IPS-18a (cell line): ENCODE data around the gene TEPSIN.
A peak's percentile ranks its signal among the peaks of the same experiment; 100 is the strongest.

Experiments
- H3K27ac ChIP-seq: one replicate; pipeline ENCODE4 v1.5.1; 2013; ENCODE audit warnings: low read length
- H3K27me3 ChIP-seq: one replicate; pipeline ENCODE4 v1.6.1; 2013; ENCODE audit warnings: mild to moderate bottlenecking, low read length; ENCODE audit not compliant: control insufficient read depth, insufficient read depth
- H3K36me3 ChIP-seq: one replicate; pipeline ENCODE4 v1.6.1; 2013; ENCODE audit warnings: low read depth, low read length; ENCODE audit not compliant: control insufficient read depth
- H3K4me1 ChIP-seq: one replicate; pipeline ENCODE4 v1.6.1; 2013; ENCODE audit warnings: low read depth, low read length; ENCODE audit not compliant: control insufficient read depth
- H3K4me3 ChIP-seq: one replicate; pipeline ENCODE4 v1.5.1; 2013; ENCODE audit warnings: low read length
- H3K9ac ChIP-seq: one replicate; pipeline ENCODE4 v1.6.1; 2013; ENCODE audit warnings: mild to moderate bottlenecking, low read length, moderate library complexity
- H3K9me3 ChIP-seq: one replicate; pipeline ENCODE4 v1.6.1; 2013; ENCODE audit warnings: low read depth, low read length; ENCODE audit not compliant: control insufficient read depth

TEPSIN gene

GRCh38 chr17:81246343-81246670 lies 7.5 kb upstream of the TEPSIN start:
- Histone ChIP-seq H3K9me3 (no peaks in the 10 kb centered on the region), H3K27ac (no peak overlapping the region), H3K9ac (no peak overlapping the region), H3K36me3 (peaks cover 1% of the 10 kb centered on the region), H3K27me3 (no peaks in the 10 kb centered on the region), H3K4me3 (no peak overlapping the region), H3K4me1 (no peaks in the 10 kb centered on the region)

GRCh38 chr17:81245665-81246342 lies 6.9 kb upstream of the TEPSIN start:
- Histone ChIP-seq H3K36me3 (peaks cover 6% of the 10 kb centered on the region), H3K9me3 (no peaks in the 10 kb centered on the region), H3K27me3 (no peaks in the 10 kb centered on the region), H3K4me1 (no peaks in the 10 kb centered on the region), H3K27ac (no peak overlapping the region), H3K4me3 (no peak overlapping the region), H3K9ac (no peak overlapping the region)

- Histone ChIP-seq H3K27me3 (no peaks in the 10 kb centered on the region), H3K27ac (no peak overlapping the region), H3K9ac (no peak overlapping the region), H3K4me1 (peaks cover 2% of the 10 kb centered on the region), H3K36me3 (peaks cover 8% of the 10 kb centered on the region), H3K9me3 (no peaks in the 10 kb centered on the region), H3K4me3 (no peak overlapping the region)
Measured at GRCh38 chr17:81245024-81245664, 6.3 kb upstream of the TEPSIN start.

GRCh38 chr17:81244358-81245023 lies 5.6 kb upstream of the TEPSIN start:
- no peaks in the 10 kb centered on the region for H3K9me3 ChIP-seq
- no peaks in the 10 kb centered on the region for H3K27me3 ChIP-seq
- no peak overlapping the region for H3K27ac ChIP-seq
- H3K36me3 ChIP-seq = peaks cover 8% of the 10 kb centered on the region
- H3K4me1 ChIP-seq = peaks cover 4% of the 10 kb centered on the region
- H3K4me3 ChIP-seq = no peak overlapping the region
- no peak overlapping the region for H3K9ac ChIP-seq

- Histone ChIP-seq H3K27me3 (no peaks in the 10 kb centered on the region), H3K9me3 (no peaks in the 10 kb centered on the region), H3K4me1 (peaks cover 4% of the 10 kb centered on the region), H3K27ac (no peak overlapping the region), H3K36me3 (peaks cover 8% of the 10 kb centered on the region), H3K9ac (no peak overlapping the region), H3K4me3 (no peak overlapping the region)
Measured at GRCh38 chr17:81243333-81243664, 4.4 kb upstream of the TEPSIN start.

GRCh38 chr17:81242421-81243332 lies 3.8 kb upstream of the TEPSIN start:
- Histone ChIP-seq H3K4me1 (peaks cover 9% of the 10 kb centered on the region), H3K27me3 (no peaks in the 10 kb centered on the region), H3K27ac (no peak overlapping the region), H3K9me3 (no peaks in the 10 kb centered on the region), H3K36me3 (peaks cover 8% of the 10 kb centered on the region), H3K4me3 (no peak overlapping the region), H3K9ac (no peak overlapping the region)

- H3K27ac ChIP-seq = no peak overlapping the region
- H3K4me3 ChIP-seq = no peak overlapping the region
- H3K9ac ChIP-seq = no peak overlapping the region
- peaks cover 9% of the 10 kb centered on the region for H3K4me1 ChIP-seq
- H3K9me3 ChIP-seq = no peaks in the 10 kb centered on the region
- no peaks in the 10 kb centered on the region for H3K27me3 ChIP-seq
- H3K36me3 ChIP-seq = peaks cover 8% of the 10 kb centered on the region
Measured at GRCh38 chr17:81241648-81242420, 3.0 kb upstream of the TEPSIN start.

- no peaks in the 10 kb centered on the region for H3K27me3 ChIP-seq
- no peak overlapping the region for H3K27ac ChIP-seq
- H3K4me1 ChIP-seq = peaks cover 9% of the 10 kb centered on the region
- no peak overlapping the region for H3K9ac ChIP-seq
- H3K36me3 ChIP-seq = peaks cover 8% of the 10 kb centered on the region
- H3K9me3 ChIP-seq = no peaks in the 10 kb centered on the region
- no peak overlapping the region for H3K4me3 ChIP-seq
Measured at GRCh38 chr17:81241203-81241602, 2.3 kb upstream of the TEPSIN start.

- Histone ChIP-seq H3K36me3 (peaks cover 8% of the 10 kb centered on the region), H3K9ac (no peak overlapping the region), H3K9me3 (no peaks in the 10 kb centered on the region), H3K4me1 (peaks cover 9% of the 10 kb centered on the region), H3K27ac (no peak overlapping the region), H3K4me3 (no peak overlapping the region), H3K27me3 (no peaks in the 10 kb centered on the region)
Measured at GRCh38 chr17:81240761-81241160, 1.9 kb upstream of the TEPSIN start.

- peaks cover 8% of the 10 kb centered on the region for H3K36me3 ChIP-seq
- no peak overlapping the region for H3K27ac ChIP-seq
Measured at GRCh38 chr17:81239714-81240555, 1.1 kb upstream of the TEPSIN start.

More at GRCh38 chr17:81239714-81240555, 1.1 kb upstream of the TEPSIN start:
- H3K4me3 ChIP-seq = peak overlapping the region; percentile 89
- no peaks in the 10 kb centered on the region for H3K27me3 ChIP-seq
- no peaks in the 10 kb centered on the region for H3K9me3 ChIP-seq
- peak overlapping the region; percentile 87 for H3K9ac ChIP-seq
- peaks cover 9% of the 10 kb centered on the region for H3K4me1 ChIP-seq
